ENCODE data around the gene TRIP6.

GRCh38 chr7:100888988-100889750 is 22.0 kb downstream of the TRIP6 start, which contains the start of gene UFSP1:
- TF ChIP-seq EZH2 (IDR thresholded peaks at IDR 0.05; ENCODE audit: borderline replicate concordance, low read depth, low read length, severe bottlenecking) (no peak), FOS (IDR thresholded peaks at IDR 0.05; ENCODE audit: borderline replicate concordance, insufficient read depth, low read length) (no peak), CTCF (IDR thresholded peaks at IDR 0.05; ENCODE audit: extremely low read depth in 1 of 2, insufficient read depth in 1 of 2, low read depth in 1 of 2, low read length in 2 of 2) (no peak), MAX (IDR thresholded peaks at IDR 0.05; ENCODE audit: insufficient read depth, insufficient read length) (peak; percentile 27), POLR2A (IDR thresholded peaks at IDR 0.05; ENCODE audit: low read depth, low read length) (peak; percentile 79), POLR2AphosphoS5 (IDR thresholded peaks at IDR 0.05; ENCODE audit: insufficient read depth, low read depth, low read length) (peak; percentile 38), MYC (IDR thresholded peaks at IDR 0.05; ENCODE audit: low read depth, low read length) (no peak)
